Measurements from ENCODE around the gene ARMC6.

Gene ARMC6

GRCh38 chr19:19081642-19082151, 48.3 kb downstream of the ARMC6 start:
- Histone ChIP-seq H3K79me2 (peaks cover 8% of the 10 kb centered on the region), H3K27ac (peak overlapping the region; percentile 9)
- TF ChIP-seq CTCF (IDR thresholded peaks at IDR 0.05), result no peak

GRCh38 chr19:19083413-19084178, 50.2 kb downstream of the ARMC6 start:
- no peaks in the 10 kb centered on the region for H3K4me1 ChIP-seq
- H3K36me3 ChIP-seq (ENCODE audit: control insufficient read depth, insufficient read depth, low read length), result no peaks in the 10 kb centered on the region
- no peak overlapping the region for H2AFZ ChIP-seq
- H3K9ac ChIP-seq, result no peak overlapping the region
- no peak overlapping the region for H3K27ac ChIP-seq
- no peak overlapping the region for H3K4me2 ChIP-seq (ENCODE audit: low read length)
- no peaks in the 10 kb centered on the region for H3K27me3 ChIP-seq (ENCODE audit: control insufficient read depth, insufficient read depth, low read length)
- no peaks in the 10 kb centered on the region for H3K9me3 ChIP-seq (ENCODE audit: control insufficient read depth, low read length)
- no peak for TF ChIP-seq CTCF (IDR thresholded peaks at IDR 0.05)
- H3K79me2 ChIP-seq, result peaks cover 5% of the 10 kb centered on the region
- H3K4me3 ChIP-seq (ENCODE audit: low read depth, low read length), result no peak overlapping the region

More at GRCh38 chr19:19081642-19082151, 48.3 kb downstream of the ARMC6 start:
- Histone ChIP-seq H3K4me3 (ENCODE audit: low read depth, low read length) (no peak overlapping the region), H3K4me1 (no peaks in the 10 kb centered on the region), H3K9me3 (ENCODE audit: control insufficient read depth, low read length) (no peaks in the 10 kb centered on the region), H3K36me3 (ENCODE audit: control insufficient read depth, insufficient read depth, low read length) (no peaks in the 10 kb centered on the region), H3K27me3 (ENCODE audit: control insufficient read depth, insufficient read depth, low read length) (no peaks in the 10 kb centered on the region), H2AFZ (no peak overlapping the region), H3K9ac (no peak overlapping the region), H3K4me2 (ENCODE audit: low read length) (no peak overlapping the region)

- Histone ChIP-seq H3K27me3 (ENCODE audit: control insufficient read depth, insufficient read depth, low read length) (no peaks in the 10 kb centered on the region), H3K4me1 (no peaks in the 10 kb centered on the region), H3K36me3 (ENCODE audit: control insufficient read depth, insufficient read depth, low read length) (no peaks in the 10 kb centered on the region), H3K27ac (no peak overlapping the region), H3K9me3 (ENCODE audit: control insufficient read depth, low read length) (no peaks in the 10 kb centered on the region), H3K79me2 (peaks cover 2% of the 10 kb centered on the region), H3K4me3 (ENCODE audit: low read depth, low read length) (no peak overlapping the region), H2AFZ (no peak overlapping the region), H3K9ac (no peak overlapping the region), H3K4me2 (ENCODE audit: low read length) (no peak overlapping the region)
- TF ChIP-seq CTCF (IDR thresholded peaks at IDR 0.05), result no peak
Observed at GRCh38 chr19:19087676-19088075, 54.3 kb downstream of the ARMC6 start.

GRCh38 chr19:19094513-19094912, 61.1 kb downstream of the ARMC6 start:
- H3K9ac ChIP-seq, result no peak overlapping the region

More at GRCh38 chr19:19094513-19094912, 61.1 kb downstream of the ARMC6 start:
- Histone ChIP-seq H3K4me2 (ENCODE audit: low read length) (no peak overlapping the region), H3K36me3 (ENCODE audit: control insufficient read depth, insufficient read depth, low read length) (no peaks in the 10 kb centered on the region), H3K79me2 (no peaks in the 10 kb centered on the region), H3K27ac (no peak overlapping the region), H3K4me3 (ENCODE audit: low read depth, low read length) (no peak overlapping the region), H3K9me3 (ENCODE audit: control insufficient read depth, low read length) (no peaks in the 10 kb centered on the region), H3K4me1 (no peaks in the 10 kb centered on the region), H3K27me3 (ENCODE audit: control insufficient read depth, insufficient read depth, low read length) (no peaks in the 10 kb centered on the region), H2AFZ (no peak overlapping the region)
- TF ChIP-seq CTCF (IDR thresholded peaks at IDR 0.05), result no peak
